LNCAP (cell line): ENCODE results near the gene PLCG2.

Source experiments
- CTCF ChIP-seq: fragments of 450-650 bp; IDR thresholded peaks from 2 replicates; pipeline ENCODE4 v1.5.1; 2017; ENCODE audit warnings: mild to moderate bottlenecking

The PLCG2 gene

GRCh38 chr16:81821436-81822128, 42.5 kb downstream of the PLCG2 start:
- no peak for TF ChIP-seq CTCF

GRCh38 chr16:81823111-81823510, 44.0 kb downstream of the PLCG2 start:
- no peak for TF ChIP-seq CTCF

- TF ChIP-seq CTCF = no peak
Measured at GRCh38 chr16:81823734-81824133, 44.6 kb downstream of the PLCG2 start.

- TF ChIP-seq CTCF = no peak
Measured at GRCh38 chr16:81826523-81826922, 47.4 kb downstream of the PLCG2 start.

GRCh38 chr16:81830845-81831540, 51.9 kb downstream of the PLCG2 start:
- no peak for TF ChIP-seq CTCF

GRCh38 chr16:81831722-81832126, 52.6 kb downstream of the PLCG2 start:
- no peak for TF ChIP-seq CTCF

GRCh38 chr16:81832801-81833547, 53.9 kb downstream of the PLCG2 start:
- TF ChIP-seq CTCF = no peak
